Endothelial cell of umbilical vein (primary cell): ENCODE data around the gene OR2B3. TPM values are rescaled to one million over a fixed set of nuclear protein-coding genes. Genes with fewer than 3 reads are reported as not detected.

ENCODE experiments used
- Bru-seq: library from RNA; stranded (reverse); fragments of 400-500 nt; gene quantifications from one replicate; lab custom pipeline; 2021; lab: Mats Ljungman, UMichigan
- BruChase-seq, 2 experiments: library from RNA; stranded (reverse); fragments of 400-500 nt; gene quantifications; one replicate each; lab custom pipeline; 2021; lab: Mats Ljungman, UMichigan
- BruUV-seq: library from RNA; stranded (reverse); fragments of 400-500 nt; replicated peaks from 2 replicates; lab custom pipeline; 2021; lab: Mats Ljungman, UMichigan
- CTCF ChIA-PET: fragments of 300-600, 350-600 bp; sonication (Branson Sonifier 250); formaldehyde crosslinking; loops from one replicate; lab custom pipeline; 2021; ENCODE audit warnings: antibody characterized with exemption, inconsistent platforms; lab: Charles Lee
- POLR2A ChIA-PET: fragments of 300-600, 350-600 bp; sonication (Branson Sonifier 250); formaldehyde crosslinking; loops from one replicate; lab custom pipeline; 2021; ENCODE audit warnings: antibody characterized with exemption, inconsistent platforms; lab: Charles Lee
- DNase-seq: peaks from one replicate; pipeline ENCODE4 v3.0.0-alpha.2; 2011; ENCODE audit warnings: low read depth, low spot score
- FAIRE-seq: peaks from 2 replicates; lab custom pipeline; 2011; peaks lifted over from hg19 to GRCh38; lab: Jason Lieb, UNC
- H2AFZ ChIP-seq: 2 replicates; pipeline ENCODE4 v1.6.0; 2012; ENCODE audit warnings: low read depth, low read length, control low read depth, inconsistent platforms
- H3K27ac ChIP-seq: 2 replicates; pipeline ENCODE4 v1.5.1; 2011; ENCODE audit warnings: low read depth, mild to moderate bottlenecking, control low read depth, low read length, moderate library complexity; ENCODE audit not compliant: insufficient read depth
- H3K27me3 ChIP-seq, 2 experiments: 2 replicates each; pipeline versions ENCODE4 v1.6.0 to v1.6.1; 2011; ENCODE audit warnings: low read length in 2 of 2, mixed read lengths in 1 of 2; ENCODE audit not compliant: control insufficient read depth in 2 of 2, insufficient read depth in 2 of 2
- H3K36me3 ChIP-seq, 2 experiments: 2 replicates in 1 of 2; 3 replicates in 1 of 2; pipeline ENCODE4 v1.5.1; 2011; ENCODE audit warnings: low read length in 2 of 2, mild to moderate bottlenecking in 1 of 2, moderate library complexity in 1 of 2; ENCODE audit not compliant: control insufficient read depth in 2 of 2, insufficient read depth in 2 of 2; ENCODE audit errors: extremely low read depth in 1 of 2
- H3K4me1 ChIP-seq: 3 replicates; pipeline ENCODE4 v1.5.1; 2011; ENCODE audit warnings: mild to moderate bottlenecking, low read length; ENCODE audit not compliant: control insufficient read depth, insufficient read depth; ENCODE audit errors: extremely low read depth
- H3K4me2 ChIP-seq: 2 replicates; pipeline ENCODE4 v1.6.1; 2011; ENCODE audit warnings: low read length, control low read depth, mixed read lengths; ENCODE audit not compliant: insufficient read depth
- H3K4me3 ChIP-seq, 3 experiments: fragments of 200-600 bp in 1 of 3; sonication (generic), shearing (Covaris generic) in 1 of 3; replicated peaks in 1 of 3; 2 replicates each; pipeline ENCODE4 v1.5.1; 2011 to 2016; ENCODE audit warnings: control low read depth in 3 of 3, low read length in 3 of 3, mild to moderate bottlenecking in 2 of 3, inconsistent platforms in 1 of 3, low read depth in 1 of 3, moderate library complexity in 1 of 3; ENCODE audit not compliant: insufficient read depth in 1 of 3
- H3K79me2 ChIP-seq: 2 replicates; pipeline ENCODE4 v1.6.0; 2012; ENCODE audit warnings: low read length, inconsistent platforms; ENCODE audit not compliant: control insufficient read depth, insufficient read depth
- H3K9ac ChIP-seq: replicated peaks from 2 replicates; pipeline ENCODE3; 2011; ENCODE audit warnings: low read length, control low read depth; ENCODE audit not compliant: insufficient read depth; ENCODE audit errors: extremely low read depth
- H3K9me1 ChIP-seq: replicated peaks from 3 replicates; pipeline ENCODE4 v1.6.0; 2011; ENCODE audit warnings: mild to moderate bottlenecking, low read length; ENCODE audit not compliant: control insufficient read depth, insufficient read depth; ENCODE audit errors: extremely low read depth
- H3K9me3 ChIP-seq: replicated peaks from 2 replicates; pipeline ENCODE4 v1.5.1; 2012; ENCODE audit warnings: low read length, inconsistent platforms; ENCODE audit not compliant: control insufficient read depth, insufficient read depth
- H4K20me1 ChIP-seq: replicated peaks from 2 replicates; pipeline ENCODE3; 2011; ENCODE audit warnings: mild to moderate bottlenecking, low read length; ENCODE audit not compliant: control insufficient read depth, insufficient read depth; ENCODE audit errors: extremely low read depth
- CTCF ChIP-seq, 2 donors: IDR thresholded peaks; 1 replicate in 1 of 2; 2 replicates in 1 of 2; pipeline ENCODE4 v1.5.1; 2011; ENCODE audit warnings: low read length in 2 of 2, mild to moderate bottlenecking in 2 of 2, moderate library complexity in 2 of 2, control low read depth in 1 of 2, inconsistent platforms in 1 of 2, low read depth in 1 of 2; ENCODE audit not compliant: insufficient read depth in 1 of 2; ENCODE audit errors: extremely low read depth in 1 of 2
- EZH2 ChIP-seq: IDR thresholded peaks from 2 replicates; pipeline ENCODE4 v1.6.1; 2012; ENCODE audit warnings: borderline replicate concordance, low read depth, mild to moderate bottlenecking, moderate library complexity, low read length, inconsistent platforms; ENCODE audit not compliant: severe bottlenecking
- FOS ChIP-seq: IDR thresholded peaks from 2 replicates; pipeline ENCODE4 v1.6.1; 2011; ENCODE audit warnings: mild to moderate bottlenecking, low read length, moderate library complexity, borderline replicate concordance; ENCODE audit not compliant: insufficient read depth
- GATA2 ChIP-seq: IDR thresholded peaks from 2 replicates; pipeline ENCODE4 v1.7.0; 2011; ENCODE audit warnings: low read depth, mild to moderate bottlenecking, moderate library complexity, mixed read lengths, low read length; ENCODE audit not compliant: insufficient read length, insufficient read depth
- JUN ChIP-seq: IDR thresholded peaks from 2 replicates; pipeline ENCODE4 v1.6.1; 2011; ENCODE audit warnings: borderline replicate concordance, low read depth; ENCODE audit not compliant: insufficient read length, insufficient read depth
- MAX ChIP-seq: IDR thresholded peaks from 2 replicates; pipeline ENCODE4 v1.6.1; 2011; ENCODE audit not compliant: insufficient read depth, insufficient read length
- MYC ChIP-seq: IDR thresholded peaks from one replicate; pipeline ENCODE4 v1.6.1; 2011; ENCODE audit warnings: mild to moderate bottlenecking, low read depth, low read length
- POLR2A ChIP-seq: IDR thresholded peaks from 2 replicates; pipeline ENCODE4 v1.6.1; 2012; ENCODE audit warnings: low read depth, mild to moderate bottlenecking, control low read depth, low read length
- POLR2AphosphoS5 ChIP-seq: IDR thresholded peaks from 2 replicates; pipeline ENCODE4 v1.6.1; 2012; ENCODE audit warnings: low read depth, mild to moderate bottlenecking, control low read depth, low read length, moderate library complexity; ENCODE audit not compliant: insufficient read depth
- dilution Hi-C: fragments of 300-500 bp; cut with MboI; formaldehyde crosslinking; loops from one replicate; pipeline ENCODE4 v1.15.0; 2019; ENCODE audit warnings: low sequenced_read_pairs; ENCODE audit not compliant: extremely low pct_ligation_motif_present
- intact Hi-C: fragments of 100-400 bp; cut with micrococcal nuclease; formaldehyde crosslinking; loops from one replicate; pipeline ENCODE4 v1.10.0; 2022
- long read RNA-seq: library from polyadenylated mRNA; stranded (forward); transcript quantifications from one replicate; pipeline ENCODE4 v2.0.0, GENCODE V29; 2021
- polyA minus RNA-seq, 3 experiments: library from RNA; depleted of rRNA, polyadenylated mRNA; stranded (reverse); fragments of >200 nt; gene quantifications; 1 replicate in 1 of 3; 2 replicates in 2 of 3; pipeline ENCODE4 v1.2.3, GENCODE V29; 2011
- polyA plus RNA-seq, 4 experiments: library from polyadenylated mRNA; depleted of rRNA in 3 of 4; stranded (reverse) in 3 of 4; unstranded in 1 of 4; fragments of >200 nt; gene quantifications; 2 replicates each; pipeline versions ENCODE4 v1.2.1 to v1.2.3, GENCODE V29; 2011 to 2012; ENCODE audit warnings: missing spikeins in 1 of 4
- total RNA-seq: library from RNA; stranded (reverse); gene quantifications from 2 replicates; pipeline ENCODE4 v1.2.3, GENCODE V29; 2021

Gene OR2B3
- total RNA-seq (not detected in 2 replicates), polyA plus RNA-seq (not detected in 2 replicates), polyA minus RNA-seq (not detected in 2 replicates), Bru-seq, nascent RNA (not detected), BruChase-seq, experiment 1, labeled RNA remaining after a 6-hour chase (not detected), BruChase-seq, experiment 2, labeled RNA remaining after a 2-hour chase (not detected)
- not detected in 2 replicates for polyA plus RNA-seq (2011; cell fraction: cytosol; rRNA removed)
- polyA plus RNA-seq (2011; cell fraction: nucleus; rRNA removed), result not detected in 2 replicates
- polyA plus RNA-seq (2012), result not detected in 2 replicates
- not detected for polyA minus RNA-seq (2011; cell fraction: cytosol; rRNA and poly(A)+ RNA removed)
- not detected in 2 replicates for polyA minus RNA-seq (2011; cell fraction: nucleus; rRNA and poly(A)+ RNA removed)
- long read RNA-seq, result 0 reads

- no peaks in the 10 kb centered on the region for H4K20me1 ChIP-seq
- ChIA-PET POLR2A (no interaction called here), CTCF (interaction anchor here (1.1 kb wide), 1 partner anchor 15 kb away, joined by 3 read pairs; no protein-coding TSS in a partner anchor)
- no peaks in the 10 kb centered on the region for H3K36me3 ChIP-seq
- no peak within 1 kb of the TSS for H3K4me2 ChIP-seq
- TF ChIP-seq EZH2 (no peak), JUN (no peak), MYC (no peak), POLR2A (no peak), MAX (no peak), CTCF (IDR thresholded peaks at IDR 0.05; ENCODE audit: extremely low read depth in 1 of 2, insufficient read depth in 1 of 2, low read depth in 1 of 2, low read length in 2 of 2) (no peak), FOS (no peak), GATA2 (no peak), POLR2AphosphoS5 (no peak)
- H3K9ac ChIP-seq, result no peak within 1 kb of the TSS
- no peaks in the 10 kb centered on the region for H3K27me3 ChIP-seq
- no peak for DNase-seq
- no peaks in the 10 kb centered on the region for H3K9me3 ChIP-seq
- no peak within 1 kb of the TSS for H3K27ac ChIP-seq
- dilution Hi-C loops (no loop called here), intact Hi-C loops (no loop called here)
- H3K4me3 ChIP-seq, result no peak within 1 kb of the TSS
- no peaks in the 10 kb centered on the region for H3K79me2 ChIP-seq
- no peak for FAIRE-seq
- no peak within 1 kb of the TSS for H2AFZ ChIP-seq
- H3K4me1 ChIP-seq, result no peaks in the 10 kb centered on the region
- H3K9me1 ChIP-seq, result no peaks in the 10 kb centered on the region
- BruUV-seq, result no TSS peak
These were observed at the start of gene OR2B3 for GRCh38 chr6:29087213-29087612. TSS of gene OR2B3 (minus strand) at chr6:29087313. CDS start at chr6:29087248, 65 bp downstream.
